GM12878 (cell line): ENCODE results near the gene BATF3. TPM values are rescaled to one million over a fixed set of nuclear protein-coding genes. Genes with fewer than 3 reads are reported as not detected.

Experiments
- ATAC-seq: fragments of 200-7000 bp; cut with Tn5 transposase; 3 replicates; pipeline ENCODE4 v1.9.1; 2020; ENCODE audit warnings: mild to moderate bottlenecking, moderate library complexity
- Bru-seq: library from RNA; stranded (reverse); fragments of 400-500 nt; gene quantifications from one replicate; lab custom pipeline; 2021; lab: Mats Ljungman, UMichigan
- BruChase-seq, 2 experiments: library from RNA; stranded (reverse); fragments of 400-500 nt; gene quantifications; one replicate each; lab custom pipeline; 2021; lab: Mats Ljungman, UMichigan
- BruUV-seq: library from RNA; stranded (reverse); fragments of 400-500 nt; replicated peaks from 2 replicates; lab custom pipeline; 2021; lab: Mats Ljungman, UMichigan
- CTCF ChIA-PET: fragments of 300-600 bp; sonication (Branson Sonifier 250); formaldehyde crosslinking; extraction: SDS; loops from one replicate; lab custom pipeline; 2021; ENCODE audit warnings: inconsistent platforms; lab: Yijun Ruan, JAX
- POLR2A ChIA-PET: fragments of 350-600 bp; formaldehyde crosslinking; extraction: SDS; loops from one replicate; lab custom pipeline; 2021; ENCODE audit warnings: inconsistent platforms; lab: Charles Lee
- RAD21 ChIA-PET: fragments of 300-600 bp; sonication (Branson Sonifier 250); formaldehyde crosslinking; loops from one replicate; lab custom pipeline; 2023; ENCODE audit warnings: antibody characterized with exemption; ENCODE audit not compliant: unreplicated experiment; lab: Charles Lee
- SMC1A ChIA-PET: fragments of 300-600 bp; sonication (Branson Sonifier 250); formaldehyde crosslinking; loops from one replicate; lab custom pipeline; 2023; ENCODE audit not compliant: unreplicated experiment, uncharacterized antibody; lab: Charles Lee
- DNase-seq: peaks from one replicate; pipeline ENCODE4 v3.0.0-alpha.2; 2011; ENCODE audit warnings: low read depth, low spot score
- FAIRE-seq: peaks from 3 replicates; lab custom pipeline; 2011; peaks lifted over from hg19 to GRCh38; lab: Jason Lieb, UNC
- H2AFZ ChIP-seq: 2 replicates; pipeline ENCODE4 v1.6.0; 2011; ENCODE audit warnings: low read depth, low read length, control low read depth; ENCODE audit not compliant: control insufficient read depth
- H3K27ac ChIP-seq: 2 replicates; pipeline ENCODE4 v1.5.1; 2011; ENCODE audit warnings: control low read depth; ENCODE audit not compliant: control insufficient read depth, insufficient read depth
- H3K27me3 ChIP-seq, 2 experiments: replicated peaks in 1 of 2; 2 replicates each; pipeline versions ENCODE4 v1.6.0 to v1.6.1; 2011; ENCODE audit warnings: low read length in 1 of 2; ENCODE audit not compliant: control insufficient read depth in 2 of 2, insufficient read depth in 2 of 2
- H3K36me3 ChIP-seq, 2 experiments: 2 replicates each; pipeline ENCODE4 v1.5.1; 2011; ENCODE audit warnings: low read length in 1 of 2; ENCODE audit not compliant: control insufficient read depth in 2 of 2, insufficient read depth in 2 of 2
- H3K4me1 ChIP-seq: 2 replicates; pipeline ENCODE4 v1.6.1; 2011; ENCODE audit warnings: mild to moderate bottlenecking, low read length, moderate library complexity, mixed read lengths; ENCODE audit not compliant: control insufficient read depth, insufficient read depth
- H3K4me2 ChIP-seq: 2 replicates; pipeline ENCODE4 v1.6.0; 2011; ENCODE audit warnings: control low read depth; ENCODE audit not compliant: control insufficient read depth, insufficient read depth
- H3K4me3 ChIP-seq: fragments of 200-600 bp; sonication (generic); 2 replicates; pipeline ENCODE4 v1.5.1; 2016
- H3K79me2 ChIP-seq: 2 replicates; pipeline ENCODE4 v1.6.0; 2011; ENCODE audit warnings: low read length; ENCODE audit not compliant: control insufficient read depth, insufficient read depth
- H3K9ac ChIP-seq: 2 replicates; pipeline ENCODE4 v1.8.0; 2011; ENCODE audit warnings: low read length, control low read depth, mixed read lengths; ENCODE audit not compliant: control insufficient read depth, insufficient read depth
- H3K9me3 ChIP-seq: replicated peaks from 3 replicates; pipeline ENCODE4 v1.5.1; 2011; ENCODE audit warnings: mild to moderate bottlenecking, low read length; ENCODE audit not compliant: control insufficient read depth, insufficient read depth
- H4K20me1 ChIP-seq: 2 replicates; pipeline ENCODE4 v1.6.0; 2011; ENCODE audit not compliant: control insufficient read depth, insufficient read depth
- BACH1 ChIP-seq: fragments of 450-650 bp; IDR thresholded peaks from 2 replicates; pipeline ENCODE4 v1.6.1; 2017; ENCODE audit warnings: mild to moderate bottlenecking, borderline replicate concordance
- BCL11A ChIP-seq: IDR thresholded peaks from 2 replicates; pipeline ENCODE4 v1.6.1; 2011; ENCODE audit warnings: low read depth, low read length
- ELK1 ChIP-seq: IDR thresholded peaks from 2 replicates; pipeline ENCODE4 v1.6.1; 2012; ENCODE audit warnings: low read depth, low read length, improper control_type of control experiment
- FOXM1 ChIP-seq: IDR thresholded peaks from 2 replicates; pipeline ENCODE4 v1.6.1; 2012; ENCODE audit warnings: low read depth, mild to moderate bottlenecking, inconsistent platforms, low read length, moderate library complexity
- GABPA ChIP-seq: IDR thresholded peaks from 2 replicates; pipeline ENCODE4 v1.6.1; 2014; ENCODE audit warnings: antibody characterized with exemption, low read depth, mild to moderate bottlenecking, inconsistent platforms
- IKZF1 ChIP-seq: fragments of 450-650 bp; conservative IDR thresholded peaks from 2 replicates; pipeline ENCODE4 v1.6.1; 2017; ENCODE audit warnings: antibody characterized with exemption, mild to moderate bottlenecking
- JUND ChIP-seq: IDR thresholded peaks from 2 replicates; pipeline ENCODE4 v1.6.1; 2012; ENCODE audit warnings: low read depth, mild to moderate bottlenecking, low read length, improper control_type of control experiment, moderate library complexity
- MAX ChIP-seq: IDR thresholded peaks from 2 replicates; pipeline ENCODE4 v1.6.1; 2012; ENCODE audit warnings: low read depth, low read length, improper control_type of control experiment
- RAD51 ChIP-seq: fragments of 450-650 bp; IDR thresholded peaks from 2 replicates; pipeline ENCODE4 v1.6.1; 2016; ENCODE audit warnings: moderate library complexity, mild to moderate bottlenecking, inconsistent platforms
- SPI1 ChIP-seq: IDR thresholded peaks from 2 replicates; pipeline ENCODE4 v1.6.1; 2011; ENCODE audit warnings: low read depth, mild to moderate bottlenecking, low read length, moderate library complexity, borderline replicate concordance; ENCODE audit not compliant: insufficient read depth
- SREBF2 ChIP-seq: IDR thresholded peaks from 2 replicates; pipeline ENCODE4 v1.6.1; 2012; ENCODE audit warnings: mild to moderate bottlenecking, low read length
- TCF12 ChIP-seq: IDR thresholded peaks from 2 replicates; pipeline ENCODE4 v1.6.1; 2011; ENCODE audit warnings: low read depth, mild to moderate bottlenecking, low read length
- ZBTB4 ChIP-seq: fragments of 450-650 bp; formaldehyde crosslinking; IDR thresholded peaks from 2 replicates; pipeline ENCODE4 v1.4.0; 2022; ENCODE audit warnings: mild to moderate bottlenecking, moderate library complexity
- ZNF217 ChIP-seq: fragments of 450-650 bp; IDR thresholded peaks from 2 replicates; pipeline ENCODE4 v1.6.1; 2017; ENCODE audit warnings: antibody characterized with exemption, mild to moderate bottlenecking
- ZNF24 ChIP-seq: fragments of 450-650 bp; IDR thresholded peaks from 2 replicates; pipeline ENCODE4 v1.6.1; 2017; ENCODE audit warnings: antibody characterized with exemption, mild to moderate bottlenecking
- WGBS: methylation state at CpG from one replicate; pipeline ENCODE4 v1.1.6; 2016; ENCODE audit warnings: low lambda C conversion rate; ENCODE audit not compliant: insufficient replicate concordance, insufficient coverage; ENCODE audit errors: missing lambda C conversion rate; 5-methylcytosine and 5-hydroxymethylcytosine counted together
- in situ Hi-C: fragments of 300-500 bp; cut with MboI; formaldehyde crosslinking; loops from 9 replicates; pipeline ENCODE4 v1.14.3; 2018; ENCODE audit warnings: mixed read lengths
- intact Hi-C: fragments of 100-400 bp; cut with micrococcal nuclease; formaldehyde crosslinking; loops from one replicate; pipeline ENCODE4 v1.14.2; 2022; ENCODE audit not compliant: unreplicated experiment
- long read RNA-seq, 2 experiments: library from polyadenylated mRNA; unstranded; transcript quantifications; one replicate each; pipeline ENCODE4 v2.0.0, GENCODE V29; 2019 to 2020
- polyA minus RNA-seq, 3 experiments: library from RNA; depleted of rRNA, polyadenylated mRNA; stranded (reverse); fragments of >200 nt; gene quantifications; 2 replicates each; pipeline ENCODE4 v1.2.3, GENCODE V29; 2011
- polyA plus RNA-seq, 11 experiments: library from polyadenylated mRNA; depleted of rRNA in 4 of 11; unstranded in 6 of 11; stranded (reverse) in 5 of 11; fragments of >200 nt; fragmentation: Nextera tagmentation in 4 of 11; fragmentation: Illumina TruSeq in 1 of 11; extraction: Ambion mirVana in 4 of 11; extraction: Trizol in 1 of 11; gene quantifications; 1 replicate in 1 of 11; 2 replicates in 10 of 11; pipeline versions ENCODE4 v1.2.1 to v1.2.3, GENCODE V29; 2011 to 2016; ENCODE audit warnings: inconsistent platforms in 2 of 11, missing spikeins in 2 of 11, low read depth in 1 of 11
- total RNA-seq, 4 experiments: library from RNA; depleted of rRNA in 3 of 4; stranded (reverse); fragments of >200 nt in 3 of 4; fragmentation: Illumina TruSeq in 1 of 4; extraction: Trizol in 1 of 4; gene quantifications; 2 replicates each; pipeline versions ENCODE4 v1.2.1 to v1.2.3, GENCODE V29; 2013 to 2021

The BATF3 gene
- total RNA-seq (2013; cell fraction: nucleolus; rRNA removed) = 10.3 and 10.7 TPM in 2 replicates
- 41.9 and 50.4 TPM in 2 replicates for total RNA-seq (2014; rRNA removed)
- total RNA-seq (2014; rRNA removed; fragmentation: Illumina TruSeq; extraction: Trizol) = 28.7 and 30.6 TPM in 2 replicates
- total RNA-seq (2021) = 44.9 and 47.5 TPM in 2 replicates
- 9.6 TPM for polyA plus RNA-seq (2011; ENCODE audit: low read depth)
- polyA plus RNA-seq (2011; rRNA removed) = 15.1 and 25.6 TPM in 2 replicates
- polyA plus RNA-seq (2011; cell fraction: cytosol; rRNA removed) = 31.7 and 44.5 TPM in 2 replicates
- polyA plus RNA-seq (2011; cell fraction: nucleus; rRNA removed) = 26.0 and 28.6 TPM in 2 replicates
- 7.8 and 9.7 TPM in 2 replicates for polyA plus RNA-seq (2012)
- 7.6 and 31.1 TPM in 2 replicates for polyA plus RNA-seq (2014; fragmentation: Illumina TruSeq; extraction: Trizol)
- polyA plus RNA-seq (2014; fragmentation: Nextera tagmentation; extraction: Ambion mirVana) = 10 to 100 TPM; 11.1 to 12.3 TPM
- polyA plus RNA-seq (2014; rRNA removed) = 56.7 and 56.8 TPM in 2 replicates
- 10 to 100 TPM; 20.4 to 33.2 TPM for polyA plus RNA-seq (2016; fragmentation: Nextera tagmentation; extraction: Ambion mirVana)
- 5.7 and 9.1 TPM in 2 replicates for polyA minus RNA-seq (2011; rRNA and poly(A)+ RNA removed)
- polyA minus RNA-seq (2011; cell fraction: cytosol; rRNA and poly(A)+ RNA removed) = 4.2 and 4.8 TPM in 2 replicates
- 4.2 and 5.8 TPM in 2 replicates for polyA minus RNA-seq (2011; cell fraction: nucleus; rRNA and poly(A)+ RNA removed)
- Bru-seq, nascent RNA = percentile 70 among the genes with signal in this experiment
- percentile 86 among the genes with signal in this experiment for BruChase-seq, experiment 1, labeled RNA remaining after a 6-hour chase
- percentile 80 among the genes with signal in this experiment for BruChase-seq, experiment 2, labeled RNA remaining after a 2-hour chase
- long read RNA-seq, experiment 1, transcript BATF3-201 (3 exons, 980 nt) = major isoform, 9 of 12 reads
- long read RNA-seq, experiment 1, partial matches to known transcripts = 1 of 12 reads
- long read RNA-seq, experiment 1, other reads (novel, unspliced or antisense) = 2 of 12 reads
- long read RNA-seq, experiment 2, transcript BATF3-201 (3 exons, 980 nt) = major isoform, 7 of 10 reads
- long read RNA-seq, experiment 2, partial matches to known transcripts = 0 of 10 reads
- long read RNA-seq, experiment 2, other reads (novel, unspliced or antisense) = 3 of 10 reads

- Histone ChIP-seq H3K9ac (peak within 1 kb of the TSS; percentile 57), H3K9me3 (no peaks in the 10 kb centered on the region), H3K27ac (no peak within 1 kb of the TSS), H3K27me3 (no peaks in the 10 kb centered on the region), H3K4me1 (peaks cover 27% of the 10 kb centered on the region), H3K4me3 (peak within 1 kb of the TSS; percentile 82), H3K79me2 (peaks cover 6% of the 10 kb centered on the region), H4K20me1 (no peaks in the 10 kb centered on the region), H2AFZ (peak within 1 kb of the TSS; percentile 77), H3K36me3 (peaks cover 0 to 5% of the 10 kb centered on the region in 2 experiments; a peak in 1 of 4 replicates), H3K4me2 (peak within 1 kb of the TSS; percentile 95)
- ChIA-PET SMC1A (interaction anchor here (1.3 to 4.8 kb wide), 4 partner anchors 16 to 222 kb away, joined by 5 to 64 read pairs (median 18); no protein-coding TSS in a partner anchor), CTCF (interaction anchor here (1.0 to 4.7 kb wide), 10 partner anchors 16 to 295 kb away, joined by 3 to 91 read pairs (median 9); no protein-coding TSS in a partner anchor), POLR2A (interaction anchor here (0.7 to 4.7 kb wide), 2 partner anchors 21 to 92 kb away, joined by 7 to 29 read pairs; partner anchors contain the start of genes NSL1 and TATDN3), RAD21 (interaction anchor here (0.6 to 4.8 kb wide), 7 partner anchors 22 to 222 kb away, joined by 3 to 47 read pairs (median 13); partner anchors contain the start of genes ATF3, NSL1 and TATDN3)
- ATAC-seq = peak; percentile 45
- BruUV-seq = no TSS peak
- intact Hi-C loops (loop anchor here (1.0 to 5.0 kb wide), 4 partner anchors 34 to 93 kb away; no protein-coding TSS in a partner anchor), in situ Hi-C loops (no loop called here)
- no peak for FAIRE-seq
- WGBS = 0% methylated on average over 18 of the region's 79 CpGs
- no peak for DNase-seq
- TF ChIP-seq SPI1 (no peak), RAD51 (peak; percentile 40; the same call in 1 of the 2 replicates), ELK1 (no peak), MAX (0 out of 2 replicates have a peak, but pooled peaks have one; percentile 38), BCL11A (no peak), IKZF1 (no peak), TCF12 (no peak), ZNF217 (no peak), SREBF2 (no peak), GABPA (no peak), JUND (no peak), FOXM1 (no peak), BACH1 (no peak), ZNF24 (no peak), ZBTB4 (CRISPR knock-in tag) (no peak)
Observed at GRCh38 chr1:212699625-212700222, at the start of gene BATF3. TSS of gene BATF3 (minus strand) at chr1:212699840. CDS start at chr1:212699762, 78 bp downstream.
